K562 (cell line): ENCODE measurements around the gene PRKAR1B. TPM values are rescaled to one million over a fixed set of nuclear protein-coding genes. Genes with fewer than 3 reads are reported as not detected.

Experiments used
- ARID1B ChIP-seq: fragments of 450-650 bp; IDR thresholded peaks from 2 replicates; pipeline ENCODE4 v1.6.1; 2016; ENCODE audit warnings: antibody characterized with exemption, mild to moderate bottlenecking, inconsistent platforms
- CSDE1 ChIP-seq, 2 experiments: fragments of 450-650 bp; IDR thresholded peaks; 2 replicates each; pipeline ENCODE4 v1.6.1; 2016; ENCODE audit warnings: mild to moderate bottlenecking in 1 of 2
- EGR1 ChIP-seq: fragments of 450-650 bp; conservative IDR thresholded peaks from 2 replicates; pipeline ENCODE4 v1.6.1; 2017; ENCODE audit warnings: mild to moderate bottlenecking
- ERF ChIP-seq: fragments of 450-650 bp; formaldehyde crosslinking; IDR thresholded peaks from 2 replicates; pipeline ENCODE4 v1.4.0; 2020; ENCODE audit warnings: mild to moderate bottlenecking, mixed read lengths
- ETS2 ChIP-seq: IDR thresholded peaks from 2 replicates; pipeline ENCODE4 v1.6.1; 2016; ENCODE audit warnings: borderline replicate concordance, missing genetic modification characterization, mild to moderate bottlenecking, moderate library complexity, missing compliant biosample characterization; ENCODE audit not compliant: poor library complexity, severe bottlenecking
- HOXB6 ChIP-seq: fragments of 250-450 bp; sonication (Bioruptor Pico); IDR thresholded peaks from 2 replicates; pipeline ENCODE4 v1.5.1; 2022; ENCODE audit warnings: mild to moderate bottlenecking, borderline replicate concordance
- HSF4 ChIP-seq: fragments of 250-450 bp; sonication (Bioruptor Pico); IDR thresholded peaks from 2 replicates; pipeline ENCODE4 v2.1.2; 2022; ENCODE audit warnings: mild to moderate bottlenecking, moderate library complexity, borderline replicate concordance
- JUNB ChIP-seq: fragments of 450-650 bp; formaldehyde crosslinking; conservative IDR thresholded peaks from 2 replicates; pipeline ENCODE4 v1.4.0; 2020; ENCODE audit warnings: mild to moderate bottlenecking
- KLF10 ChIP-seq: fragments of 250-450 bp; sonication (Bioruptor Pico); IDR thresholded peaks from 2 replicates; pipeline ENCODE4 v1.6.1; 2021; ENCODE audit warnings: matching md5 sums
- PYGO2 ChIP-seq: fragments of 450-650 bp; IDR thresholded peaks from 2 replicates; pipeline ENCODE4 v1.6.1; 2016; ENCODE audit warnings: mild to moderate bottlenecking, missing genetic modification characterization, moderate library complexity, missing compliant biosample characterization
- SPI1 ChIP-seq: IDR thresholded peaks from 2 replicates; pipeline ENCODE4 v1.6.1; 2011; ENCODE audit warnings: low read depth, low read length, control low read depth, borderline replicate concordance
- SRSF7 ChIP-seq: fragments of 200-400 bp; formaldehyde crosslinking; optimal IDR thresholded peaks from 2 replicates; pipeline ENCODE3; 2017; ENCODE audit warnings: mild to moderate bottlenecking, low read depth, low read length
- TAF9B ChIP-seq: fragments of 450-650 bp; IDR thresholded peaks from 2 replicates; pipeline ENCODE4 v1.6.1; 2018; ENCODE audit warnings: mild to moderate bottlenecking; ENCODE audit not compliant: partially characterized antibody
- TRIM24 ChIP-seq, 2 experiments: fragments of 450-650 bp; IDR thresholded peaks; 2 replicates each; pipeline ENCODE4 v1.6.1; 2016
- ZNF12 ChIP-seq: sonication (generic); formaldehyde crosslinking; IDR thresholded peaks from 2 replicates; pipeline ENCODE4 v1.4.0; 2020; ENCODE audit warnings: mild to moderate bottlenecking, missing genetic modification reagents
- ZNF41 ChIP-seq: fragments of 250-450 bp; sonication (Bioruptor Pico); conservative IDR thresholded peaks from 2 replicates; pipeline ENCODE4 v1.4.0; 2020; ENCODE audit warnings: mild to moderate bottlenecking
- ZNF551 ChIP-seq: fragments of 250-450 bp; sonication (Bioruptor Pico); IDR thresholded peaks from 2 replicates; pipeline ENCODE4 v1.5.0; 2021; ENCODE audit warnings: mild to moderate bottlenecking, moderate library complexity
- ZNF584 ChIP-seq: fragments of 200-800 bp; sonication (Bioruptor generic); IDR thresholded peaks from 2 replicates; pipeline ENCODE4 v1.6.1; 2016; ENCODE audit warnings: low read depth, mild to moderate bottlenecking, missing genetic modification characterization, missing compliant biosample characterization
- polyA plus RNA-seq, 8 experiments: library from polyadenylated mRNA; depleted of rRNA in 4 of 8; stranded (reverse) in 5 of 8; unstranded in 3 of 8; fragments of >200 nt; fragmentation: Nextera tagmentation in 2 of 8; fragmentation: Illumina TruSeq in 1 of 8; extraction: Ambion mirVana in 2 of 8; extraction: Trizol in 1 of 8; gene quantifications; 2 replicates each; pipeline versions ENCODE4 v1.2.1 to v1.2.3, GENCODE V29; 2011 to 2014; ENCODE audit warnings: inconsistent platforms in 1 of 8, missing spikeins in 1 of 8
- total RNA-seq, 7 experiments: library from RNA; depleted of rRNA in 6 of 7; stranded (reverse); fragments of >200 nt in 6 of 7; fragmentation: Illumina TruSeq in 2 of 7; extraction: Trizol in 2 of 7; gene quantifications; 2 replicates each; pipeline versions ENCODE4 v1.2.1 to v1.2.3, GENCODE V29; 2011 to 2021; ENCODE audit warnings: low replicate concordance in 1 of 7
- TF ChIP-seq, protein P1 (sequence below): sonication (generic); formaldehyde crosslinking; IDR thresholded peaks from 2 replicates; pipeline ENCODE4 v1.8.1; 2022; ENCODE audit warnings: missing genetic modification reagents
- TF ChIP-seq, protein P2 (sequence below), 2 experiments: fragments of 200-800 bp in 1 of 2; sonication (Bioruptor generic) in 1 of 2; sonication (generic) in 1 of 2; formaldehyde crosslinking in 1 of 2; IDR thresholded peaks in 1 of 2; conservative IDR thresholded peaks in 1 of 2; 2 replicates each; pipeline versions ENCODE4 v1.5.0 to v1.6.1; 2016 to 2020; ENCODE audit warnings: missing compliant biosample characterization in 1 of 2, missing genetic modification characterization in 1 of 2, missing genetic modification reagents in 1 of 2
- TF ChIP-seq, protein P3 (sequence below): fragments of 250-450 bp; sonication (Bioruptor Pico); IDR thresholded peaks from 2 replicates; pipeline ENCODE4 v1.5.1; 2021; ENCODE audit warnings: mild to moderate bottlenecking
- TF ChIP-seq, protein P4 (sequence below): sonication (generic); formaldehyde crosslinking; IDR thresholded peaks from 2 replicates; pipeline ENCODE4 v1.8.1; 2023; ENCODE audit warnings: mild to moderate bottlenecking, missing genetic modification reagents

Gene PRKAR1B
- total and polyA plus RNA-seq, 9 of the 15 experiments (the other 6 are each of a cell fraction or from before 2014, with no cell fraction given): 0.99 to 30.5 (median 12.7) TPM

DNA sequence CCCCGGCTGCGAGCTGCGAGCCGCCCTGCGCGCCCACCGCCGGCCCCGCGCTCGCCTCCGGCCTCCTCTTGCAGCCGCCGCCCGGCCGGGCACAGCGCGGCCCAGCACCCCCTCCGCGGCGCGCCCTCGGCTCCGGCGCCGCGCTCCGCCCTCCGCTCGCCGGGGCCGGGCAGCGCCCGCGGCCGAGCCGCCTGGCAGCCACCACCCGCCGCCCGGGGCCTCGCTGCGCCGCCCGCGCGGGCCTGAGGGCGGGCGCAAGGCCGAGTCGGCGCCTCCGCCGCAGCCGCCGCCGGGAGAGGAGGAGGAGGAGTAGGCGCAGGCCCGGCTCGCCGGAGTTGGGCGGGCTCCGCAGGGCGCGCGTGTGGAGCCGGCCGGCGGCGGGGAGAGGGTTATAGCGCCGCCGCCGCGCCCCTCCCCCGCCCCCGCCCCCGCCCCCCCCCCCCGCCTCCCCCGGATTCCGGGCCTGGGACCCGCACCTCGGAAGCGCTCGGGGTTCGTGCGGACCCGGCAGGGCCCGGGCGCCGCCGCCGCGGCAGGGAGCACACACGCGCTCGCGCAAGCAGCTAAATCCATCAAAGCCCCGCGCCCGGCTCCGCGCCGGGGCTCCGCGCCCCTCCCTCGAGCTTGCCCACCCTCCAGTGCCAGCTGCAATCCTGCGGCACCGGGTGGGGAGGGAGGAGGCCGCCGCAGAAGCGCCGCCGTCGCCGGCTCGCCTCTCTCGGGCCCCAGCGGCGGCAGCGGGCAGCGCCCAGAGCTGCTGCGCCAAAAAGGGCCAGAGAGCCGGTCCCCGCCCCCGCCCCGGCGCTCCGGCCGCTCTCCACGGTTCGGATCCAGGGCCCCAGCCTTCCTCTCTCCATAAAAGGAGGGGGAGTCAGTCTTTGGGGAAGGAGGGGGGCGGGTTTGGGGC lies 207.3 kb downstream of the PRKAR1B start, which contains the start of gene PDGFA (continued):
- TF ChIP-seq SPI1 (no peak), ERF (CRISPR knock-in tag) (no peak), ZNF41 (0 out of 2 replicates have a peak, but pooled peaks have one; percentile 28), ZNF584 (no peak), HOXB6 (CRISPR knock-in tag) (no peak), ZNF551 (CRISPR knock-in tag) (no peak), TRIM24 (IDR thresholded peaks at IDR 0.05) (no peak), CSDE1 (IDR thresholded peaks at IDR 0.05) (no peak), ARID1B (no peak), EGR1 (no peak), JUNB (CRISPR knock-in tag) (no peak), HSF4 (CRISPR knock-in tag) (no peak), SRSF7 (no peak), TAF9B (no peak), PYGO2 (tag) (no peak), ETS2 (no peak), ZNF12 (no peak), KLF10 (no peak)
- TF ChIP-seq, protein P1, sequence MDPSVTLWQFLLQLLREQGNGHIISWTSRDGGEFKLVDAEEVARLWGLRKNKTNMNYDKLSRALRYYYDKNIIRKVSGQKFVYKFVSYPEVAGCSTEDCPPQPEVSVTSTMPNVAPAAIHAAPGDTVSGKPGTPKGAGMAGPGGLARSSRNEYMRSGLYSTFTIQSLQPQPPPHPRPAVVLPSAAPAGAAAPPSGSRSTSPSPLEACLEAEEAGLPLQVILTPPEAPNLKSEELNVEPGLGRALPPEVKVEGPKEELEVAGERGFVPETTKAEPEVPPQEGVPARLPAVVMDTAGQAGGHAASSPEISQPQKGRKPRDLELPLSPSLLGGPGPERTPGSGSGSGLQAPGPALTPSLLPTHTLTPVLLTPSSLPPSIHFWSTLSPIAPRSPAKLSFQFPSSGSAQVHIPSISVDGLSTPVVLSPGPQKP (CRISPR knock-in tag): no peak
- TF ChIP-seq, protein P2, sequence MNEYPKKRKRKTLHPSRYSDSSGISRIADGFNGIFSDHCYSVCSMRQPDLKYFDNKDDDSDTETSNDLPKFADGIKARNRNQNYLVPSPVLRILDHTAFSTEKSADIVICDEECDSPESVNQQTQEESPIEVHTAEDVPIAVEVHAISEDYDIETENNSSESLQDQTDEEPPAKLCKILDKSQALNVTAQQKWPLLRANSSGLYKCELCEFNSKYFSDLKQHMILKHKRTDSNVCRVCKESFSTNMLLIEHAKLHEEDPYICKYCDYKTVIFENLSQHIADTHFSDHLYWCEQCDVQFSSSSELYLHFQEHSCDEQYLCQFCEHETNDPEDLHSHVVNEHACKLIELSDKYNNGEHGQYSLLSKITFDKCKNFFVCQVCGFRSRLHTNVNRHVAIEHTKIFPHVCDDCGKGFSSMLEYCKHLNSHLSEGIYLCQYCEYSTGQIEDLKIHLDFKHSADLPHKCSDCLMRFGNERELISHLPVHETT (CRISPR knock-in tag; conservative IDR thresholded peaks at IDR 0.05 in 1 of 2, IDR thresholded peaks at IDR 0.05 in 1 of 2): peak in 1 of 2 experiments; percentile 53; a peak in 2 of 4 replicates
- TF ChIP-seq, protein P3, sequence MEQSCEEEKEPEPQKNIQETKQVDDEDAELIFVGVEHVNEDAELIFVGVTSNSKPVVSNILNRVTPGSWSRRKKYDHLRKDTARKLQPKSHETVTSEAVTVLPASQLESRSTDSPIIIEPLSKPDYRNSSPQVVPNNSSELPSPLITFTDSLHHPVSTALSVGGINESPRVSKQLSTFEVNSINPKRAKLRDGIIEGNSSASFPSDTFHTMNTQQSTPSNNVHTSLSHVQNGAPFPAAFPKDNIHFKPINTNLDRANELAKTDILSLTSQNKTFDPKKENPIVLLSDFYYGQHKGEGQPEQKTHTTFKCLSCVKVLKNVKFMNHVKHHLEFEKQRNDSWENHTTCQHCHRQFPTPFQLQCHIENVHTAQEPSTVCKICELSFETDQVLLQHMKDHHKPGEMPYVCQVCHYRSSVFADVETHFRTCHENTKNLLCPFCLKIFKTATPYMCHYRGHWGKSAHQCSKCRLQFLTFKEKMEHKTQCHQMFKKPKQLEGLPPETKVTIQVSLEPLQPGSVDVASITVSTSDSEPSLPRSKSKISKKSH: no peak
- TF ChIP-seq, protein P4, sequence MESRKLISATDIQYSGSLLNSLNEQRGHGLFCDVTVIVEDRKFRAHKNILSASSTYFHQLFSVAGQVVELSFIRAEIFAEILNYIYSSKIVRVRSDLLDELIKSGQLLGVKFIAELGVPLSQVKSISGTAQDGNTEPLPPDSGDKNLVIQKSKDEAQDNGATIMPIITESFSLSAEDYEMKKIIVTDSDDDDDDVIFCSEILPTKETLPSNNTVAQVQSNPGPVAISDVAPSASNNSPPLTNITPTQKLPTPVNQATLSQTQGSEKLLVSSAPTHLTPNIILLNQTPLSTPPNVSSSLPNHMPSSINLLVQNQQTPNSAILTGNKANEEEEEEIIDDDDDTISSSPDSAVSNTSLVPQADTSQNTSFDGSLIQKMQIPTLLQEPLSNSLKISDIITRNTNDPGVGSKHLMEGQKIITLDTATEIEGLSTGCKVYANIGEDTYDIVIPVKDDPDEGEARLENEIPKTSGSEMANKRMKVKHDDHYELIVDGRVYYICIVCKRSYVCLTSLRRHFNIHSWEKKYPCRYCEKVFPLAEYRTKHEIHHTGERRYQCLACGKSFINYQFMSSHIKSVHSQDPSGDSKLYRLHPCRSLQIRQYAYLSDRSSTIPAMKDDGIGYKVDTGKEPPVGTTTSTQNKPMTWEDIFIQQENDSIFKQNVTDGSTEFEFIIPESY (CRISPR knock-in tag): no peak
